ENCODE data around the gene SLC1A2.

Gene SLC1A2

GRCh38 chr11:35324981-35325380 lies 94.4 kb downstream of the SLC1A2 start:
- DNase-seq (ENCODE audit: low read depth in 2 of 2), result no peak

DNA sequence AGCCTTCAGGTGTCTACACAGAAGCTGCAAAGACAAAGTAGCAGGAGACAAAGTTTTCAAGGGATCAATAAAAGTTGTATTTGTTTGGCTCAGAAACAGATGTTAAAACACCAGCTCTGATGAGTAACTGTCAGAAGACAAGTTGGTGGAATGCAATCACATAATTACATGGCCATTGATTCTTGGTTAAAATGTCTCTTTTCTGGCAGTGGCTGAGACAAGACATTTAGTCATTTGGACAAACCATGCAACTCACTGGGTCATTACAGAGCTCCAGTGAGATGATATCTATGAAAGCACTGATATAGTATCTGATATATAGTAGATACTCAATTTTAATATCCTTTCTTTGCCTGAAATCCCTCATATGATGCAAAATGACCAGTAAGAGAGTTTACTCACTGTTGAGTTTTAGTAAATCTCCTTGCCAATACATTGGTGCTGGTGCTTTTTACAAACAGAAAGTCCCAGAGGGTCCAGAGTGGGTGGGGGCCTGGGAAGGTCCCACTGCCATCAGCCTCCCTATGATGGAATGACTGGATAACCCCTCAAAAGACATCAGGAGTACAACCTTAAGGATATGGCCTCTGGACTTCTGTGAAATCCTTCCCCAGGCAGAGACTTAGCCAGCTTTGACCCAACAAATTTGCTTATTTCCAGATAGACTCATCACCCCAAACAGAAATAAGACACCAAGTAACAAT lies 95.0 kb downstream of the SLC1A2 start:
- DNase-seq (ENCODE audit: low read depth in 2 of 2), result no peak

DNA sequence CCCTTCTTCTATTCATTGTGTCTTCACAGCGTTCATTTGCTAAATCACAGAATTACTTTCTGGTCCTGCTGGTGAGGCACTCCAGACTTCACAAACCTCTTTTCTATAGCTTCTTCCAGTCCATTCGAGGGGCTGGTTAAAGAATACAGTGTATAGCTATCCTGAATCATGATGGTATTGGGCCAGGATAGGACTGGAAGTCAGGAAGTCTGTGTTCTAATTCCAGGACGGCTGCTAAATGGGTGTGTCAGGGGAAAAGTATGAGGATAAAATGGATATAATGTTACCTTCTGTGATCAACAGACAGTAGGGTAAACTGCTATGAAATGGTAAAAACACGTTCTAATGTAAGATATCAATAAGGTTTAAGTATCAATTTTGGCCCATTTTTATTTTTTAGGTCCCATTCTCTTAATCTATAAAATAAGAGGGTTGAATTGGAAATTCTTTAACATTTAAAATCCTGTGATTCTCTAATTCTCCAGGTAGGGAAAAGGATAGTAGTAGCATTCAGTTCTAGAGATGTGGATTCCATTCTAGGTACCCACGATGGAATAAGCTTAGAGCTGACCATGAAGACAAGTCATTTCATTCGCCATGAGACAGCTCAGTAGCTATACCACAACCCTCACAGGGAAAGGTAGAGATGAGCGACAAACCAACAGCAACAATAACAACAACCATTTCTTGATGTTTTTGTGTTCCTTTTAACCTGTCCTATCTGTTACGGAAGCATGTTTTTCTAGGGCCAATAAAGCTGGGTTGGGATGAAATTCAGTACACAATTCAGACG lies 96.1 kb downstream of the SLC1A2 start:
- DNase-seq (ENCODE audit: low read depth in 2 of 2), result no peak

GRCh38 chr11:35322318-35322979 lies 96.9 kb downstream of the SLC1A2 start:
- no peak for DNase-seq (ENCODE audit: low read depth in 2 of 2)

GRCh38 chr11:35321532-35322317 lies 97.6 kb downstream of the SLC1A2 start:
- no peak for DNase-seq (ENCODE audit: low read depth in 2 of 2)

DNA sequence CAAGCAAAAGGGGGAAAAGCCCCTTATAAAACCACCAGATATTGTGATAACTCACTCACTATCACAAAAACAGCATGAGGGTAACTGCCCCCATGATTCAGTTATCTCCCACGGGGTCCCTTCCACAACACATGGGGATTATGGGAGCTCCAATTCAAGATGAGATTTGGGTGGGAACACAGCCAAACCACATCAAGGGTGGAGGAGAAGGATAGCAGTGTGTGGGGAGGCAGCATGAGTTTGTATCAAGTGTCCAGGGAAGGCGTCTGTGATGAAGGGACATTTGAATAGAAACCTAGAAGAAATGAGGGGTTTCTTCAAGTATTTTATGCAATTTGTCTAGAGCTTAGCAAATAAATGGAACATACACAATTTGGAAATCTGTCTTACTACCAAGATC lies 98.2 kb downstream of the SLC1A2 start:
- no peak for DNase-seq (ENCODE audit: low read depth in 2 of 2)

DNA sequence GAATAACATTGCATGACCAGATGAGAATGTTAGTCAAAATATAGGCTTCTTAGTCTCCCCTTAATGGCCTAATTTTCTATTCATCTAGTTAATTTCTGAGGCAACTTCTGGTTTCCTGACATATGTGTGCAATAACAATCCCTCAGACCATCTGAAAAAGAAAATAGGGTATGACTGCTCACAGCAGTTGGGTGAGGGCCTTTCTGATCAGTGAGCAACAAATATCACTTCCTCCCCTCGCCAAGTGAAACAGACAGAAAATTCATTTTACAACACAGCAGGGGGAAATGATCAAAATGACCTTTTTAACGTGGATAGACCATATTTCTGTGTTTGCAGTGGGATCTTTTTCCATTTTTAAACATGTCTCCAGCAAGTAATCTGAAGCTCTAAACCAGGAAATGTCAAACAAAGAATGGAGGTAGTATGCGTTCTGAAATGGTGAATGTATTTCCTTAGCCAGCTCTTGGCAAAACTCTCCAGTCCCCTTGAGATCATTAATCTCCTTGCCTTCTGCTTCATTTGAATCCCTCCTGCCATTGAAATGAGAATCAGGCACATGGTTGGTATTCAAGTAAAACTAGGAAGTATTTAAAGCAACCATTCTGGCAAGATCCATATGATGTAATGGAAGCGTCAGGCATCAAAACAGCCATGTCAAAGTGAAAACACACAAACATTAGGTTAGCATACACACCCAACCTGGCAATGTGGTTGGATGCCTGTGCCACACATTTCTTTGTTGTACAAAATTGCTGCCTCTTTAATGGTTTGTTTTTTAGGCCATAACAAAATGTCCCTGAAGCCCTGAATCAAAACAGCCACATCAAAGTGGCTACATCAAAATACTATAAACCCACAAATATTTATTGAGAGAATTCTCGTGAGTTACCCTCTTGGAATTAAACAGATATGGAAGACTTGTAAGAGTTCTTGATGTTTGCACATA lies 100.1 kb downstream of the SLC1A2 start:
- no peak for DNase-seq (ENCODE audit: low read depth in 2 of 2)

DNA sequence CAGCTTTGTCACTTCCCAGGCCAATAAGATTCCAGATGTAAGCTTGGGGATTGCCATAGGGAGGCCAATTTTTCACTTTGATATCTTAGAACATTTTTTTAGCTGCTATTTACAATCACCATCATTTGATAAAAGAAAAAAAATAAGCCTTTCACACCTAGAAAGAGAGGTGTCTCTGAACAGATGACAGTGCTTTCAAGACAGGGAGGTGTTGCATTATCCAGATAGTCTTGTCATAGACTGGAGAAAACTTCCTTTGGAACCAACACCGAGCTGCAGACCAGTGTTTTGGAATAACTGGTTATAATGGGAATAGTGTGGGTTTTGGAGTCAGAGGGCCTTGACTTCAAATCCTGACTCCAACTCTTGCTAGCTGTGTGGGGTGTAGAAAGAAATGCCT lies 101.0 kb downstream of the SLC1A2 start:
- no peak for DNase-seq (ENCODE audit: low read depth in 2 of 2)

GRCh38 chr11:35317253-35317652 lies 102.1 kb downstream of the SLC1A2 start:
- no peak for DNase-seq (ENCODE audit: low read depth in 2 of 2)

GRCh38 chr11:35316161-35316560 lies 103.2 kb downstream of the SLC1A2 start:
- no peak for DNase-seq (ENCODE audit: low read depth in 2 of 2)

- DNase-seq (ENCODE audit: low read depth in 2 of 2), result no peak
Measured at GRCh38 chr11:35313760-35314153, 105.6 kb downstream of the SLC1A2 start.

DNA sequence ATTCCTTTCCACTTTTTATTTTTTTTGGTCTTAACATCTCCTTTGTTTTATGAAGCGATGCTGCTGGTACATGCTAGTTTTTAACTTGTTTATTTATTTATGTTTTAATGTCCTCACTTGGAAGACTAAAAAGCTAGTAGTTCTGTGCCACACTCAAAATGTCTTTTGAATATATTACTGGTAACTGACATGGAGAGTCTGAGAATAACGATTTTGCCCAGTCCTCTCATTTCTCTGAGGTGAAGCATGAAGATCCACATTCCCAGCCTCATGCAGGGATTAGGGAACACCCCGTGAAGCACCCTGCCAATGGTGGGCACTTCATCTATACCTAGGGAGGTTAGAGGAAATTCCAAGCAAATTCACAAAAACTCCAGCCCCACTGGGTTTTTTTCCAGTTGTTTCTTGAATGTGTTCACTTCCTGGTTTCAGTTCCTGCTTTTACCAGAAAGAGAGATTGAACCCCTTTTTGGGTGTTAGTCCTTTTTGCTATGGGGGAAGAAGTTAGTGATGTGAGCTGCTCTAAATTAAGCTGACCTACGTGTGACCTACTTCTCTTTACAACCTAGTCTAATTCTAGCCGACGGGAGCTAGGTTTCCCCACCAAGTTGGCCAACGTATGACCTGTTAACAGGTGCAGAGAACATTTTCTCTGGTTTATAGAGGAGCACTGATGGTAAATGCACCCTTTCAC lies 106.1 kb downstream of the SLC1A2 start:
- DNase-seq (ENCODE audit: low read depth in 2 of 2), result no peak

- DNase-seq (ENCODE audit: low read depth in 2 of 2), result no peak
Measured at GRCh38 chr11:35311331-35311730, 108.0 kb downstream of the SLC1A2 start.

DNA sequence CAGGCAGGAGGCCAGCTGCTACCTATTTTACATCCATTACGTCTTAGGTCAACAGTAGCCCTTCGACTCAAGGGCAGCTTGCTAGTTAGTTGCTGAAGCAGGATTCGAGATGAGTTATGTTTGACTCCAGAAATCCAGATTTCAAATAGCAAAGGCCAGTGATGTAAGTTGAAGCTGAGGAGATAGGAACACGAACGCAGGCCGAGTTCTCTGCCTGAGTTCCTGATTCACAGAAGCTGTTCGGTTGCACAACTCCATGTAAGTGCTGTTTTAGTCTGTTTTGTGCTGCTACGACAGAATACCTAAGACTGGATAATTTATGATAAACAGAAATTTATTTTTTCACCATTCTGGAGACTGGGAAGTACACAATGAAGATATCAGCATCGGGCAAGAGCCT lies 111.2 kb downstream of the SLC1A2 start:
- no peak for DNase-seq (ENCODE audit: low read depth in 2 of 2)

- no peak for DNase-seq (ENCODE audit: low read depth in 2 of 2)
Measured at GRCh38 chr11:35307221-35307621, 112.1 kb downstream of the SLC1A2 start.

DNA sequence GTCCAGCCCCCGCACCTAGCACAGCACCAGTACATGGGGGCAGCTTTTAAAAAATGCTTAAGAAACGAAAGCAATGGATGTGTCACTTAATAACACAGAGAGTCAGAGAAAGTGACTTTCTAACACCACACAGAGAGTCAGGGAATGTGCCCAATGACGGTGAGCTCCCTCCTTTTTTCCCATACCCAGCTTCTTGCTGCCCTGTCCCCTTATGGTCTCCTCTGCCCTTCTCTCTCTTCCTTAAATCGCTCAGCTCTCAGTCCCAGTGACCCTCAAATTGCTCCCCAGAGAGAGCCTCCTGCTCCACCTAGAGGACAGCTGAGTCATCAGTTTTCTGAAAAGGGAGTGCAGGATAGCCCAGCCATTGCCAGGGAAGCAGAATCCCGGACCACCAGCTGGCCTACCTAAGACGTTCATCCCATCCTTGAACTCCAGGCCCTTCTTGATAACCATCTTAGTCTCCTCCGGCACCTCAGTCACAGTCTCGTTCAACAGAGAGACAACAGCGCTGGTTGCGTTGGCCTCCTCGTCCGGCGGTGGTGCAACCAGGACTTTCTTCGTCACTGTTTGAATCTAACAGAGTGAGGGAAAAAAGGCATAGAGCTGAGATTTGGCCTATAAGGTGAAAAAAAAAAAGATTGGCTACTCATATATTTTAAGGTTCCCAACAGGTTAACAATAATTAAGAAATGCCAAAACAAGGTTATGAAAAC lies 113.5 kb downstream of the SLC1A2 start:
- DNase-seq (ENCODE audit: low read depth in 2 of 2), result no peak

DNA sequence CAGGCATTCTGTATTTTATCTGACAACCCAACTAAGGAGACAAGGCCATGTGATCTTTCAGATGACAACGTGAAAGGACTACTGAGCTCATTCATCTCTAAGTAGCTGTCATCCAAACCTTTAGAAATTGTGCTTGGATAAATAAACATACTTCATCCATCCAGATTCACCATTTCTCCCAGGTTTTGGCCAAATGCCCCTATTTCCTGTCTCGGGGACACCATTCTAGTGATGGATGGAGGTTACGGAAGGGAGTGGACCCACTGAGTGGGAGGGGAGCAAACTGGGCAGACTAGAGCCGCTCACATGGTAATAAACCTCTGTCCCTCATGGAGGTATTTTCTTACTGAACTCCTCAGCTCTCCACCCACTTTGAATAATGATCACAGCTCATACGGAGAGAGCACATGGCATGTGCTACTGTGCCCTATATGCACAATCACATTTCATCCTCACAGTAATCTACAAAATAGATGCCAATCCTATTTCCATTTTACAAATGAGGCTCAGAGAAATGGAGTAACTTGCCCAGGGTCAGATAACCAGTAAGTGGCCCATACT lies 114.4 kb downstream of the SLC1A2 start:
- no peak for DNase-seq (ENCODE audit: low read depth in 2 of 2)

- DNase-seq (ENCODE audit: low read depth in 2 of 2), result no peak
Measured at GRCh38 chr11:35304386-35304775, 115.0 kb downstream of the SLC1A2 start.

Data from stimulated activated CD4-positive, alpha-beta T cell treated with anti-CD3 and anti-CD28 coated beads, Interleukin-15, amount 100 ng/mL, for 48 hours (primary cell).